Right lobe of liver (tissue), 4 donors: ENCODE measurements around the gene CDH7.

Experiments used
- CTCF ChIP-seq, 4 donors: fragments of 200-600 bp in 3 of 4; fragments of 450-650 bp in 1 of 4; IDR thresholded peaks; one replicate each; pipeline versions ENCODE4 v1.5.1 to v1.8.0; 2016 to 2022; ENCODE audit warnings: antibody characterized with exemption in 4 of 4, mild to moderate bottlenecking in 2 of 4
- POLR2A ChIP-seq: fragments of 450-650 bp; IDR thresholded peaks from one replicate; pipeline ENCODE4 v1.6.1; 2017; ENCODE audit warnings: antibody characterized with exemption, mild to moderate bottlenecking
- donor health status: DM: no; HTN: no; CAD: no.
- donor health status: DM: no; HTN: no; CAD: no.
- donor health status: DM: no; HTN: yes; CAD: no.

- TF ChIP-seq POLR2A (no peak), CTCF (IDR thresholded peaks at IDR 0.05) (no peak)
Measured at GRCh38 chr18:65761636-65762295, 11.0 kb downstream of the CDH7 start.
